ENCODE measurements around the gene KRABD2.

Gene KRABD2

GRCh38 chr17:8418471-8418870 is 42.0 kb upstream of the KRABD2 start:
- TF ChIP-seq CTCF (IDR thresholded peaks at IDR 0.05; ENCODE audit: partially characterized antibody, unreplicated experiment): no peak
- no peak overlapping the region for H3K27ac Mint-ChIP-seq (ENCODE audit: unreplicated experiment)
- no peak for DNase-seq
- no peaks in the 10 kb centered on the region for H3K4me1 Mint-ChIP-seq (ENCODE audit: low read depth, unreplicated experiment)
- H3K9me3 Mint-ChIP-seq (ENCODE audit: unreplicated experiment): no peaks in the 10 kb centered on the region
- no peaks in the 10 kb centered on the region for H3K27me3 Mint-ChIP-seq (ENCODE audit: unreplicated experiment)
- H3K4me3 Mint-ChIP-seq (ENCODE audit: unreplicated experiment): no peak overlapping the region
- H3K36me3 Mint-ChIP-seq (ENCODE audit: unreplicated experiment): no peaks in the 10 kb centered on the region

GRCh38 chr17:8417806-8418205 is 41.3 kb upstream of the KRABD2 start:
- H3K4me1 Mint-ChIP-seq (ENCODE audit: low read depth, unreplicated experiment): no peaks in the 10 kb centered on the region
- no peaks in the 10 kb centered on the region for H3K36me3 Mint-ChIP-seq (ENCODE audit: unreplicated experiment)
- DNase-seq: no peak
- H3K27me3 Mint-ChIP-seq (ENCODE audit: unreplicated experiment): no peaks in the 10 kb centered on the region
- H3K27ac Mint-ChIP-seq (ENCODE audit: unreplicated experiment): no peak overlapping the region
- H3K9me3 Mint-ChIP-seq (ENCODE audit: unreplicated experiment): no peaks in the 10 kb centered on the region
- H3K4me3 Mint-ChIP-seq (ENCODE audit: unreplicated experiment): no peak overlapping the region
- TF ChIP-seq CTCF (IDR thresholded peaks at IDR 0.05; ENCODE audit: partially characterized antibody, unreplicated experiment): no peak

GRCh38 chr17:8413938-8414337 is 37.4 kb upstream of the KRABD2 start:
- no peak for TF ChIP-seq CTCF (IDR thresholded peaks at IDR 0.05; ENCODE audit: partially characterized antibody, unreplicated experiment)
- Mint-ChIP-seq H3K27ac (ENCODE audit: unreplicated experiment) (no peak overlapping the region), H3K27me3 (ENCODE audit: unreplicated experiment) (no peaks in the 10 kb centered on the region), H3K4me1 (ENCODE audit: low read depth, unreplicated experiment) (no peaks in the 10 kb centered on the region), H3K4me3 (ENCODE audit: unreplicated experiment) (no peak overlapping the region), H3K9me3 (ENCODE audit: unreplicated experiment) (no peaks in the 10 kb centered on the region), H3K36me3 (ENCODE audit: unreplicated experiment) (no peaks in the 10 kb centered on the region)
- DNase-seq: no peak

GRCh38 chr17:8413328-8413727 is 36.8 kb upstream of the KRABD2 start:
- Mint-ChIP-seq H3K9me3 (ENCODE audit: unreplicated experiment) (no peaks in the 10 kb centered on the region), H3K27ac (ENCODE audit: unreplicated experiment) (no peak overlapping the region), H3K36me3 (ENCODE audit: unreplicated experiment) (no peaks in the 10 kb centered on the region), H3K4me1 (ENCODE audit: low read depth, unreplicated experiment) (no peaks in the 10 kb centered on the region), H3K27me3 (ENCODE audit: unreplicated experiment) (no peaks in the 10 kb centered on the region), H3K4me3 (ENCODE audit: unreplicated experiment) (no peak overlapping the region)
- no peak for TF ChIP-seq CTCF (IDR thresholded peaks at IDR 0.05; ENCODE audit: partially characterized antibody, unreplicated experiment)
- no peak for DNase-seq

GRCh38 chr17:8412089-8412488 is 35.6 kb upstream of the KRABD2 start:
- DNase-seq: no peak
- H3K9me3 Mint-ChIP-seq (ENCODE audit: unreplicated experiment): no peaks in the 10 kb centered on the region
- no peak overlapping the region for H3K27ac Mint-ChIP-seq (ENCODE audit: unreplicated experiment)
- no peaks in the 10 kb centered on the region for H3K27me3 Mint-ChIP-seq (ENCODE audit: unreplicated experiment)
- H3K36me3 Mint-ChIP-seq (ENCODE audit: unreplicated experiment): no peaks in the 10 kb centered on the region
- H3K4me1 Mint-ChIP-seq (ENCODE audit: low read depth, unreplicated experiment): no peaks in the 10 kb centered on the region
- TF ChIP-seq CTCF (IDR thresholded peaks at IDR 0.05; ENCODE audit: partially characterized antibody, unreplicated experiment): no peak
- H3K4me3 Mint-ChIP-seq (ENCODE audit: unreplicated experiment): no peak overlapping the region
